HK-2 (cell line): ENCODE results near the gene CDC20B.
A peak's percentile ranks its signal among the peaks of the same experiment; 100 is the strongest.

Experiments used
- DNase-seq: peaks from one replicate; pipeline ENCODE4 v3.0.0-alpha.2; 2018; ENCODE audit not compliant: unreplicated experiment

Gene CDC20B

GRCh38 chr5:55172937-55173686 lies at the start of gene CDC20B:
Gene CDC20B, minus strand, starts transcription at chr5:55173177. Its CDS starts 177 bp downstream, at chr5:55173000.
- DNase-seq: peak; percentile 56

GRCh38 chr5:55222092-55222984 lies 49.4 kb upstream of the CDC20B start:
- DNase-seq: no peak

- no peak for DNase-seq
Measured at GRCh38 chr5:55220433-55221185, 47.6 kb upstream of the CDC20B start.

GRCh38 chr5:55219770-55220169 lies 46.8 kb upstream of the CDC20B start:
- no peak for DNase-seq

GRCh38 chr5:55218967-55219366 lies 46.0 kb upstream of the CDC20B start:
- DNase-seq: no peak

- no peak for DNase-seq
Measured at GRCh38 chr5:55211184-55211874, 38.4 kb upstream of the CDC20B start.

- no peak for DNase-seq
Measured at GRCh38 chr5:55205001-55205400, 32.0 kb upstream of the CDC20B start.

GRCh38 chr5:55191165-55191564 lies 18.2 kb upstream of the CDC20B start:
- no peak for DNase-seq

GRCh38 chr5:55188656-55189540 lies 15.9 kb upstream of the CDC20B start:
- no peak for DNase-seq

- no peak for DNase-seq
Measured at GRCh38 chr5:55187370-55187769, 14.4 kb upstream of the CDC20B start.

- no peak for DNase-seq
Measured at GRCh38 chr5:55180016-55180415, 7.0 kb upstream of the CDC20B start.

GRCh38 chr5:55177078-55177477 lies 4.1 kb upstream of the CDC20B start:
- DNase-seq: no peak

- peak; percentile 49 for DNase-seq
Measured at GRCh38 chr5:55176176-55176818, 3.3 kb upstream of the CDC20B start.

- no peak for DNase-seq
Measured at GRCh38 chr5:55175781-55176175, 2.8 kb upstream of the CDC20B start.

GRCh38 chr5:55173687-55174230 lies 782 bp upstream of the CDC20B start:
- DNase-seq: no peak

GRCh38 chr5:55172051-55172899 lies 702 bp downstream of the CDC20B start:
- peak; percentile 38 for DNase-seq

- no peak for DNase-seq
Measured at GRCh38 chr5:55171471-55171870, 1.5 kb downstream of the CDC20B start.

- DNase-seq: no peak
Measured at GRCh38 chr5:55162666-55163065, 10.3 kb downstream of the CDC20B start.
